OCI-LY7 (cell line): ENCODE results near the gene TMEM225B. TPM values are rescaled to one million over a fixed set of nuclear protein-coding genes. Genes with fewer than 3 reads are reported as not detected.
"Not testable (repeated sequence)": the region's sequence is repeated elsewhere in the genome, so short reads cannot be mapped to it uniquely, and the experiment has no call there.

Source experiments
- BruUV-seq: library from RNA; stranded (reverse); fragments of 400-500 nt; replicated peaks from 2 replicates; lab custom pipeline; 2021; lab: Mats Ljungman, UMichigan
- CTCF ChIA-PET: fragments of 300-600 bp; sonication (Branson Sonifier 250); formaldehyde crosslinking; loops from one replicate; lab custom pipeline; 2022; ENCODE audit warnings: antibody characterized with exemption; ENCODE audit not compliant: unreplicated experiment; lab: Charles Lee
- POLR2A ChIA-PET: fragments of 300-600 bp; sonication (Branson Sonifier 250); formaldehyde crosslinking; loops from one replicate; lab custom pipeline; 2022; ENCODE audit warnings: antibody characterized with exemption; lab: Charles Lee
- DNase-seq: peaks from one replicate; pipeline ENCODE4 v3.0.0-alpha.2; 2015; ENCODE audit warnings: low spot score
- H2AFZ ChIP-seq: fragments of 200-600 bp; sonication (generic), shearing (Covaris generic); 2 replicates; pipeline ENCODE4 v1.6.1; 2014; ENCODE audit warnings: mild to moderate bottlenecking, antibody characterized with exemption, low read length, moderate library complexity
- H3K27ac ChIP-seq: fragments of 200-600 bp; sonication (generic); 2 replicates; pipeline ENCODE4 v1.5.1; 2014; ENCODE audit warnings: mixed run types, low read depth, mild to moderate bottlenecking, moderate library complexity, low read length, inconsistent platforms; ENCODE audit not compliant: poor library complexity, severe bottlenecking
- H3K36me3 ChIP-seq: fragments of 200-600 bp; sonication (generic); 2 replicates; pipeline ENCODE4 v1.6.1; 2014; ENCODE audit warnings: mild to moderate bottlenecking, antibody characterized with exemption, low read length, moderate library complexity, mixed read lengths; ENCODE audit not compliant: insufficient read depth
- H3K4me1 ChIP-seq: fragments of 200-600 bp; sonication (generic); 2 replicates; pipeline ENCODE4 v1.5.1; 2014; ENCODE audit warnings: mild to moderate bottlenecking, low read length; ENCODE audit not compliant: insufficient read depth, poor library complexity, severe bottlenecking
- H3K4me2 ChIP-seq: fragments of 200-600 bp; sonication (generic); 2 replicates; pipeline ENCODE4 v1.6.1; 2014; ENCODE audit warnings: mild to moderate bottlenecking, low read length
- H3K4me3 ChIP-seq: fragments of 200-600 bp; sonication (generic); 2 replicates; pipeline ENCODE4 v1.5.1; 2014; ENCODE audit warnings: mild to moderate bottlenecking, low read depth, low read length; ENCODE audit not compliant: poor library complexity, severe bottlenecking
- H3K79me2 ChIP-seq: fragments of 200-600 bp; sonication (generic); 2 replicates; pipeline ENCODE4 v1.6.1; 2016; ENCODE audit warnings: low read depth, mild to moderate bottlenecking, low read length, moderate library complexity, mixed read lengths; ENCODE audit not compliant: insufficient read depth
- H3K9me2 ChIP-seq: fragments of 200-600 bp; sonication (generic); 2 replicates; pipeline ENCODE4 v1.6.1; 2016; ENCODE audit warnings: mild to moderate bottlenecking, low read length, mixed read lengths; ENCODE audit not compliant: insufficient read depth
- H3K9me3 ChIP-seq: fragments of 200-600 bp; sonication (generic); 2 replicates; pipeline ENCODE4 v1.6.1; 2014; ENCODE audit warnings: mild to moderate bottlenecking, mixed run types, low read length, mixed read lengths
- H4K20me1 ChIP-seq: fragments of 200-600 bp; sonication (generic); 2 replicates; pipeline ENCODE4 v1.6.1; 2014; ENCODE audit warnings: mild to moderate bottlenecking, antibody characterized with exemption, low read length, moderate library complexity, mixed read lengths; ENCODE audit not compliant: insufficient read depth
- CTCF ChIP-seq: fragments of 200-600 bp; sonication (generic); conservative IDR thresholded peaks from 2 replicates; pipeline ENCODE4 v1.5.1; 2014; ENCODE audit warnings: mild to moderate bottlenecking, antibody characterized with exemption, low read length, moderate library complexity, mixed read lengths
- EZH2phosphoT487 ChIP-seq: fragments of 200-600 bp; sonication (generic); IDR thresholded peaks from 2 replicates; pipeline ENCODE4 v1.6.1; 2018; ENCODE audit warnings: low read depth, borderline replicate concordance, mild to moderate bottlenecking, mixed run types, antibody characterized with exemption, low read length, moderate library complexity, mixed read lengths
- intact Hi-C: fragments of 100-400 bp; cut with micrococcal nuclease; formaldehyde crosslinking; loops from one replicate; pipeline ENCODE4 v1.10.0; 2022; ENCODE audit not compliant: unreplicated experiment
- total RNA-seq, 2 experiments: library from RNA; depleted of rRNA in 1 of 2; stranded (reverse); fragments of >200 nt in 1 of 2; shearing (Covaris generic) in 1 of 2; gene quantifications; 2 replicates each; pipeline ENCODE4 v1.2.3, GENCODE V29; 2014 to 2022

Gene TMEM225B
- total RNA-seq, 2 experiments from 2014 or later: 2.4 TPM

GRCh38 chr7:99651290-99651689, 53.2 kb downstream of the TMEM225B start:
- no peaks in the 10 kb centered on the region for H4K20me1 ChIP-seq
- no peaks in the 10 kb centered on the region for H3K4me1 ChIP-seq
- H3K27ac ChIP-seq: no peak overlapping the region
- CTCF ChIA-PET: no interaction called here
- no peaks in the 10 kb centered on the region for H3K36me3 ChIP-seq
- TF ChIP-seq EZH2phosphoT487 (no peak), CTCF (no peak)
- no TSS peak for BruUV-seq
- H3K4me2 ChIP-seq: no peak overlapping the region
- no peaks in the 10 kb centered on the region for H3K79me2 ChIP-seq
- H3K9me2 ChIP-seq: no peaks in the 10 kb centered on the region
- no peak for DNase-seq
- no peaks in the 10 kb centered on the region for H3K9me3 ChIP-seq
- intact Hi-C loops: no loop called here
- H2AFZ ChIP-seq: no peak overlapping the region
- H3K4me3 ChIP-seq: no peak overlapping the region
- POLR2A ChIA-PET: interaction anchor here (0.6 kb wide), 1 partner anchor 145 kb away, joined by 3 read pairs; no protein-coding TSS in a partner anchor

GRCh38 chr7:99652671-99653070, 54.6 kb downstream of the TMEM225B start:
- CTCF ChIA-PET: no interaction called here
- no peak for TF ChIP-seq CTCF
- DNase-seq: no peak
- H2AFZ ChIP-seq: no peak overlapping the region
- no peaks in the 10 kb centered on the region for H3K9me2 ChIP-seq
- no peaks in the 10 kb centered on the region for H3K4me1 ChIP-seq
- no peak overlapping the region for H3K4me3 ChIP-seq
- H3K4me2 ChIP-seq: no peak overlapping the region
- no peaks in the 10 kb centered on the region for H4K20me1 ChIP-seq
- no peaks in the 10 kb centered on the region for H3K79me2 ChIP-seq
- no peaks in the 10 kb centered on the region for H3K36me3 ChIP-seq
- intact Hi-C loops: no loop called here
- no peak overlapping the region for H3K27ac ChIP-seq
- POLR2A ChIA-PET: no interaction called here
- no peaks in the 10 kb centered on the region for H3K9me3 ChIP-seq
- no TSS peak for BruUV-seq

DNA sequence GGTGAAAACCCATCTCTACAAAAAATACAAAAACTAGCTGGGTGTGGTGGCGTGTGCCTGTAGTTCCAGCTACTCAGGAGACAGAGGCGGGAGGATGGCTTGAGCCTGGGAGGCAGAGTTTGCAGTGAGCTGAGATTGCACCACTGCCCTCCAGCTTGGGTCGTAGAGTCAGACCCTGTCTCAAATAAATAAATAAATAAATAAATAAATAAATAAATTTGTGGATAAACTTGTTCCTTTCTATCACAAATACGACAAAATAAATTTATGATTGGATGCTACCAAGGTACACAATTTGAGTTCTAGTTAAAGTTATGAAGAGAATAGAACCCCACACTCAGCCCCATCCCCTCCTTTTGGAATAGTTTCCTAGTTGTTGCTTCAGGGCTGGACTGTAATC, 55.2 kb downstream of the TMEM225B start:
- H2AFZ ChIP-seq, H3K9me2 ChIP-seq, CTCF ChIA-PET, DNase-seq, H3K79me2 ChIP-seq, H3K4me3 ChIP-seq, H3K9me3 ChIP-seq, BruUV-seq, intact Hi-C loops, H3K4me1 ChIP-seq, POLR2A ChIA-PET, H3K4me2 ChIP-seq, H3K36me3 ChIP-seq, H4K20me1 ChIP-seq, H3K27ac ChIP-seq: not testable (repeated sequence)
